Fibroblast of skin of back (primary cell): ENCODE measurements around the gene TEX22.
A peak's percentile ranks its signal among the peaks of the same experiment; 100 is the strongest.

Source experiments
- DNase-seq: peaks from one replicate; pipeline ENCODE4 v3.0.0-alpha.2; 2013

TEX22 gene

GRCh38 chr14:105385322-105385637 lies 13.1 kb upstream of the TEX22 start:
- no peak for DNase-seq

- DNase-seq: no peak
Observed at GRCh38 chr14:105385698-105386365, 12.5 kb upstream of the TEX22 start.

GRCh38 chr14:105386581-105387529 lies 11.5 kb upstream of the TEX22 start:
- no peak for DNase-seq

DNA sequence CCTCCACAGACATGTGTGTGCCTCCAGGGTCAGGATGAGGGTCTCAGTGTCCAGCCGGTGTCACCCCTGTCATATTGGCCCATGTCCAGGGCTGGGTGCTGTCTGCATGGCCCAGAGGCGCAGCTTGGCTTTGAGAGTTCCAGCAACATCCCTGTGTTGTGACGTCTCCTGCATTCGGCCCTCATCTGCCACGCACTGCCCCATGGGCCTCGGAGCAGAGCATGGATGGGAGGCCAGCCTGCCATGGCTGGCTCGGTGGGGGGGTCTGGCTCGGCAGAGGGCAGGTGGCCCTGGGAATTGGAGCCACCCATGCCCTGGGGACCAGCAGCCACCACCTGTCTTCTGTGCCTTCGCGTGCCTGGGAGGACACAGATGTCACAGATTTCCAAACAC lies 10.8 kb upstream of the TEX22 start:
- no peak for DNase-seq

DNA sequence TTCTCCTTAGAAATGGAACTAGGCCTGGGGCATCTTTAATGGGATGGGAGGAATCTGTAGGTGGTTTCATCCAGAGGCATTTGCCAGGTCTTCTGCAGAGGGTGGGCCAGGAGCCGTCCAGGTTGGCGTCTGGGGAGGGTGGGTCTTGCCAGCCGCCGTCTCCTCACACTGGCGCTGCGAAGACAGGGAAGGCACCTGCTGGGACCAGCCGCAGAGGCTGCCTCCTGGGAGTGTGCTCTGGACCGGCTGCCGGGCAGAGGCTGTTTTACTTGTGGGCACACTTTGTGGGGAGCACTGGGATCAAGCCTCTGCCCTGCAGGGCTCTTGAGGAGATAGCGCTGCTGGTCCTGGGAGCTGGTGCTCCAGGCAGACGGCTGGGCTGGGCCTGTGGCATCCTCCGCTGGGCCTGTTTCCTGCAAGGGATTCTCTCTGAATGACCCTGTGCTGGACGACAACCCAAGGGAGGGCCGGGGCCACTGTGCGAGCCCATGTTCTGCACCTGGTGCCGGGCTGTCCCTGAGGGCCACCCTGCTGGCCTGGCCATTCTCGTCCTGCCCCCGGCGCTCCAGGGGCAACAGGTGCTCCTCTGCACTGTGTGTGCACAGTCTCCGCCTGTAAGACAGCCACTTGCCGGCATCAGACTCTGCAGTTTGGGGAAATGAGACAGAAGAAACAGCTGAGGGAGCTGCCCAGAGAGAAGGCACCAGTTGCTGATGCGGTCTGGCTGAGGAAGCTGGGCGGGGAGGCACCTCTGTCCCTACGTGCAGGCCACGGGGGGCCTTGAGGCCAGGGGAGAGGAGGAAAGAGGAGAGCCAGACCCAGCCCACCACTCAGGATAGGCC lies 10.0 kb upstream of the TEX22 start:
- no peak for DNase-seq

DNA sequence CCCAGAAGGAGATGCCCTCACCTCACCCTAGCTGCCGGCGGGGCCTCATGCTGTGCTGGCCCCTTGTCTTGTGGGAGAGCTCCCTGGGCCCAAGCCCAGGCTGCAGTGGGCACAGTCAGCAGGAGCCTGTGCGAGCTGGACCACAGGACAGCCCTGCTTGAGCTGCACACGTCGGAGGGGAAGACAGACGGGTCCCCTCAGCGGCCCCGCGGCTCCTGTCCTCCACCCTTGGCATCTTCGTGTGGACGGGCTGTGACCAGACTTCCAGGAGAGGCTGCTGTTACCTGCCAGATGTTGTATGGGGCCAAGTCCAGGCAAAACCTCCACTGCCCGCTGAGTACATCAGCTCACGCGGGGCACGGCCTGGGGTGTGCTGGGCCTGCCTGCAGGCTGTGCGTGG lies 9.4 kb upstream of the TEX22 start:
- DNase-seq: no peak

DNA sequence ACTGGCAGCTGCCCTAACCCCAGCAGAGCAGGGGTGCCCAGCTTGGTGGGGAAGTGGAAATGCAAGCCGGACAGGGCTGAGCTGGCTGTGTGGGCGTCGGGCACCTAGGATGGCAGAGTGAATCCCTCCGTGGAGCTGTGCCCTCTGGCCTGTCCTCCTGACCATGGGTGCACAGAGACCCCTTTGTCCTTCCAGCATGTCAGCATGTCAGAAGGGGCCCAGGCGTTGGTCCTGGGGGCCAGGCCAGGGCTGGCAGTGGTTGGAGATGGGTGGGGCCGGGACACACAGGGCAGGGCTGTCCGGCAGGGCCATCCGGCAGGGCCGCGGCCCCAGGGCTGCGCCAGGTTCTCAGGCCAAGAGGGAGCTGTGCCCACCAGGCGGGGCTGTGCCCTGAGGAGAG lies 8.8 kb upstream of the TEX22 start:
- no peak for DNase-seq

- no peak for DNase-seq
Observed at GRCh38 chr14:105389976-105390848, 8.1 kb upstream of the TEX22 start.

GRCh38 chr14:105390849-105391500 lies 7.4 kb upstream of the TEX22 start:
- no peak for DNase-seq

DNA sequence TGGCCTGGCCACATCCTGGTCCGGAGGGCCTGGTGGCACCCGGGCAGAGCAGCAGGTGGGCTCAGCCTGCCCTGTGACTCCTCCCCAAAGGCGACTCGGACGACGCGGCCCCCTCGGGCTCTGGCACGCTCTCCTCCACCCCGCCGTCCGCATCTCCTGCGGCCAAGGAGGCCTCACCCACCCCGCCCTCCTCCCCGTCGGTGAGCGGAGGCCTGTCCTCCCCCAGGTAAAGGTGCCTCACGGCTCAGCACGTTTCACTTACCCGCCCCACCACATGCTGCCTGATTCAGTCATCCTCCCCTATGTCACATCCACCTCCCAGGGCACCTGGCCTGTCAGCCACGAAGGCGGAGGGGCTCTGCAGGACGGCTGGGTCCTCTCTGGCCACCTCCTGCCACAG lies 6.8 kb upstream of the TEX22 start:
- DNase-seq: no peak

- DNase-seq: no peak
Observed at GRCh38 chr14:105392131-105393090, 5.9 kb upstream of the TEX22 start.

- DNase-seq: no peak
Observed at GRCh38 chr14:105393151-105393550, 5.2 kb upstream of the TEX22 start.

DNA sequence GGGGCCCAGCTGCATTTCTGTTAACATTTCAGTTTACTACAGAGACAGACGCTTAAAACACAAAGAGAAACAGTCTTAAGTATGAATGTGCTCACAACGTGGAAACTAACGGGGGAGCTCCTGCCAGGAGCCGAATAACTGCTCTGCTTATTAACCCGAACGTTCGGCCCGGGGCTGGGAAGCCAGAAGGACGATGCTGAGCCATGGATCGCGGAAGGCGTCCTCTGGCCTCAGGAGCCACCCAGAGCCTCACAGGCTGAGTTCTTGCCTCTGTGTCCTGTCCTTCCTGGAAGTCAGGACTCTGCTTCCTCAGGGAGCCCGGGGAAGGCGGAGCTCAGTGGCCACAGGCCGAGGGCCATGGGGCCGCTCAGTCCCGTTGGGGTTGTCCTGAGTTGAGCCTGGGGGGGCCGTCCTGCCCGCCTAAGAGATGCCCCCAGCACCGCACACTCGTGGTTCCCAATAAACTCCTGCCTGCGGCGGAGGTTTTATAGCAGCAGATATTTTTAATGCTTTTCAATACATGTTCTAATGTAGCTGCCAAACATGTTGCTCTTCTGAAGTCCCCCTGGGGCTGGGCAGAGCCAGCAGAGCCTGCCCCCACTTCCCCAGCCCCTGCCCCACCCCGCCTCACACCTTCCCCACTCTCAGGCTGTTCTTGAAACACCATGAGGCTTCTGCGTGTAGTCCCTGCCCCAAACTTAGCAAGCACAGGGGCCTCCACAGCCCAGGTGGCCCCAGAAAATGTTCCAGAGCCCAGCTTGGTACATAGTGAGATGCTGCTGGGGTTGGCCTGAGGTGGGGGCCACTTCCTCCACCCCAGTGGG lies 3.4 kb upstream of the TEX22 start:
- DNase-seq: no peak

DNA sequence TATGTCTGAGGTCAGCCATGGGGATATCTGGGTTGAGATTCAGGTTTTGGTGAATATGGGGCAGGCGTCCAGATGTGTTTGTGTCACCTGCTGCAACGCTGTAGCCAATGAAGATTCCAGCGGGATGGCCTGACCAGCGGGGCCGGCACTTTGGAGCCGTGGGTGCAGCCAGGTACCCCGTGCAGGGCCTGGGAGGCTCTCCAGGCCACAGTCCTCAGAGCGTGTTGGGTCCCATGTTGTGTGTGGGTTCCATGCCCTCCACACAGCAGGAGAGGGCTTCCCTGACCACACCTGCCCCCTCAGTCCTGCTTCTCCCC lies 2.8 kb upstream of the TEX22 start:
- DNase-seq: no peak

DNA sequence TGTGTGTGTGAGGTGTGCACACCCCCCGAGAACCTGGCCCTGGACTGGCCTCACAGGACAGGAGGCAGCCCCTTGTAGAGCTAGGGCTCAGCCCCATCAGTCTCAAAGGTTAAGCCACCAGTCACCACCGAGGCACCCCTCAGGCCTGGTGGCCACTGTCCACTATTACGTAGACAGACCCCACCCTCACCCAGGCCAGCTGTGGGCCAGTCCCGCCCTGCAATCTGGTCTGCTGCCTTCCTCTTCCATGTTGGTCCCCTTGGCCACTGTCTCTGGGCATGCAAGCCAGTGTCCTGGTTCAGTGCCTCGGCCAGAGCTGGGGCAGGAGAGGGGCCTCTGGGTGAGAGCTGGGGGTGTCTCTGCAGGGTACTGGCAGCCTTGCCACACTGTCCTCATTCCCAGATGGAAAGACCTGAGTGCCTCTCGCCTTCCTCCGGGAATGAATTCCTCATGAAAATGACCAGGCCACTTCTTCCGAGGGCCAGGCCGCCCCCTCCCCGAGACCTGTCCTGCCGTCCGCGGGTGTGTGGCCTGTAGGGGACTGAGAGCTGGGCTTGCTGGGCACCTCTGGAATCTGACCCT lies 897 bp upstream of the TEX22 start:
- DNase-seq: no peak

DNA sequence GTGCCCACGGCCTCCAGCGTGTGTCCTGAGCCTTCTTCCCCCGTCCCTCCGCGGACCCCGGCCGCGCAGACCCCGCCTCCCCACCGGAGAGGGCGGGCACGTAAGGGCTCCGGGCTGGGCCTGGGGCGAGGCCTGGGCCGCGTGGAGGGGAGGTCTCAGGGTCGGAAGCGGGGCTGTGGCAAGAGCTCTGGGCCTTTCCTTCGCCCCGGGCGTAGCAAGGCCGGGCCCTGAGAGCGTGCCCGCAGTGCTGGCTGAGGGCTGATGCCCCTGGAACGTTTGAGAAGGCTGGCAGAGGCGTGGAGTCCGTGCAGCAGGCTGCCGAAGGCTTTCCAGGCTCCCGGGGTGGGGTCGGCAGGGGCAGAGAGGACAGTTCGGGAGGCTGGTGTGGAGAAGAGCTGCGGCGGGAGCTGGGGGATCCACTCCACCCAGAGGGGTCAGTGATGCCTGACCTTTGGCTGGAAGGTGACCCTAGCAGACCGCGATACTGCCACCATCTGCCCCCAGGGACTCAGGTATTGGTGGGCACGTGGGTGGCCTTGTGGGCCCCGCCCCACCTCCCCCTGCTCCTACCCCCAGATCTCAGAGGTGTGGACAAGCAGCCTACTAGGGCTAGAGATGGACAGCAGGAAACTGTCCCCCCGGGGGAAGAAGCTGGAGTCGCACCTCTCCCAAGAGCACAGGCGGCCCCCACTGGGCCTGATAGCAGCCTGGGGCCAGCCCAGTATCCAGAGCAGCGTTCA lies 558 bp downstream of the TEX22 start:
- peak; percentile 51 for DNase-seq

- no peak for DNase-seq
Observed at GRCh38 chr14:105399466-105399775, 1.1 kb downstream of the TEX22 start.

GRCh38 chr14:105400016-105400415 lies 1.7 kb downstream of the TEX22 start:
- no peak for DNase-seq

- DNase-seq: no peak
Observed at GRCh38 chr14:105401699-105402098, 3.4 kb downstream of the TEX22 start.
